ENCODE data around the gene RPS14. TPM values are rescaled to one million over a fixed set of nuclear protein-coding genes. Genes with fewer than 3 reads are reported as not detected.
"Not testable (repeated sequence)": the region's sequence is repeated elsewhere in the genome, so short reads cannot be mapped to it uniquely, and the experiment has no call there.

Gene RPS14
- total RNA-seq, 1 donor from 2014 or later = 2,567 TPM

GRCh38 chr5:150464554-150465012 lies 15.0 kb upstream of the RPS14 start:
- no peaks in the 10 kb centered on the region for H3K9me3 Mint-ChIP-seq
- H3K27ac Mint-ChIP-seq = no peak overlapping the region
- no peaks in the 10 kb centered on the region for H3K27me3 Mint-ChIP-seq
- DNase-seq = no peak
- no peak overlapping the region for H3K4me3 Mint-ChIP-seq
- no peaks in the 10 kb centered on the region for H3K36me3 Mint-ChIP-seq (ENCODE audit: low read depth)
- H3K4me1 Mint-ChIP-seq = peaks cover 8% of the 10 kb centered on the region
- intact Hi-C loops (cut with micrococcal nuclease) = no loop called here

DNA sequence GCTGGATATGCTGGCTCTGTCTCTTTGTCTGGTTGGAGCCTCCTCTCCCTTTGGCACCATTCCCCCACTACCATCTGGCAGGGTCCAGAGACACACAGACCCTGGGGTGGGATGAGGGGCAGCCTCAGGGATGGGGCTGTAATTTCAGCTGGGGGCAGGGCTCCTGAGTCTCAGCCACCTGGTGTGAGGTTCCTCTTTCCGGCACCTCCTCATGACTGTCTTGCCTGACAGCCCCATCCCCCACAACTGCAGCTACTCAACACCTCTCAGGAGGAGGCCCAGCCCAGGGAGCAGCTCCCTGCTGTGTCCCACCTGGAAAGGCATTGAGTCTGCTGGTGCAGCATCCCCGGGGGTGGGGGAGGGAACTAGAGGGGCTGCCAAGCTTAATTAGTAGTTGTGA lies 11.7 kb upstream of the RPS14 start:
- no peaks in the 10 kb centered on the region for H3K36me3 Mint-ChIP-seq (ENCODE audit: low read depth)
- DNase-seq = no peak
- peaks cover 27% of the 10 kb centered on the region for H3K4me1 Mint-ChIP-seq
- intact Hi-C loops (cut with micrococcal nuclease) = no loop called here
- H3K9me3 Mint-ChIP-seq = no peaks in the 10 kb centered on the region
- H3K4me3 Mint-ChIP-seq = no peak overlapping the region
- no peak overlapping the region for H3K27ac Mint-ChIP-seq
- H3K27me3 Mint-ChIP-seq = no peaks in the 10 kb centered on the region

DNA sequence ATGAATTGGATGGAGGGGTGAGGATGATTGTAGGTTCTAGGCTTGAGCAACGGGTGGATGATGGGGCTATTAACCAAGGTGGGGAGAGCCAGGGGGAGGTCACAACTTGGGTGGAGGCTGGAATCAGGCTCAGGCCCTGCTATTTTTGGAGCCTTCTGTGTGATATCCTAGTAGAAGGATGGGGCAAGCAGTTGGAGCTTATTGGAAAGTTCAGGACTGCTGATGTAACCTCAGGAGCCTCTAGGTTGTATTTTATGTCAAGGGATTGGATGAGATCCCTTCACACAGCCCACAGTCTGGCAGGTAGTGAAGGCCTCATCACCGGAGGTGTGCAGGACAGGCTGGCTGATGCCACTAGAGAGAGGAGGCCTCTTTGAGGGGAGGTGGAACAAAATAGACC lies 11.2 kb upstream of the RPS14 start:
- peaks cover 27% of the 10 kb centered on the region for H3K4me1 Mint-ChIP-seq
- H3K4me3 Mint-ChIP-seq = no peak overlapping the region
- intact Hi-C loops (cut with micrococcal nuclease) = no loop called here
- no peaks in the 10 kb centered on the region for H3K36me3 Mint-ChIP-seq (ENCODE audit: low read depth)
- H3K27ac Mint-ChIP-seq = no peak overlapping the region
- no peaks in the 10 kb centered on the region for H3K27me3 Mint-ChIP-seq
- DNase-seq = no peak
- no peaks in the 10 kb centered on the region for H3K9me3 Mint-ChIP-seq

- H3K9me3 Mint-ChIP-seq = no peaks in the 10 kb centered on the region
- peaks cover 27% of the 10 kb centered on the region for H3K4me1 Mint-ChIP-seq
- peak overlapping the region; percentile 44 for H3K4me3 Mint-ChIP-seq
- intact Hi-C loops (cut with micrococcal nuclease) = loop anchor here (1.0 to 10.0 kb wide), 8 partner anchors 9 to 454 kb away; partner anchors contain the start of genes HMGXB3 and TIGD6
- peak overlapping the region; percentile 10 for H3K27ac Mint-ChIP-seq
- H3K36me3 Mint-ChIP-seq (ENCODE audit: low read depth) = no peaks in the 10 kb centered on the region
- H3K27me3 Mint-ChIP-seq = no peaks in the 10 kb centered on the region
- DNase-seq = peak; percentile 96
Measured at GRCh38 chr5:150458802-150459557, 9.4 kb upstream of the RPS14 start.

- no peak for DNase-seq
- intact Hi-C loops (cut with micrococcal nuclease) = loop anchor here (1.0 to 10.0 kb wide), 6 partner anchors 87 to 453 kb away; partner anchors contain the start of genes HMGXB3 and TIGD6
- H3K36me3 Mint-ChIP-seq (ENCODE audit: low read depth) = no peaks in the 10 kb centered on the region
- H3K4me3 Mint-ChIP-seq = peak overlapping the region; percentile 61
- H3K9me3 Mint-ChIP-seq = no peaks in the 10 kb centered on the region
- no peaks in the 10 kb centered on the region for H3K27me3 Mint-ChIP-seq
- peaks cover 27% of the 10 kb centered on the region for H3K4me1 Mint-ChIP-seq
- peak overlapping the region; percentile 52 for H3K27ac Mint-ChIP-seq
Measured at GRCh38 chr5:150457562-150458240, 8.2 kb upstream of the RPS14 start.

- intact Hi-C loops (cut with micrococcal nuclease) = loop anchor here (5.0 to 10.0 kb wide), 4 partner anchors 105 to 452 kb away; partner anchors contain the start of genes HMGXB3 and TIGD6
- DNase-seq = peak; percentile 69
- no peak overlapping the region for H3K4me3 Mint-ChIP-seq
- no peaks in the 10 kb centered on the region for H3K27me3 Mint-ChIP-seq
- H3K9me3 Mint-ChIP-seq = no peaks in the 10 kb centered on the region
- no peaks in the 10 kb centered on the region for H3K36me3 Mint-ChIP-seq (ENCODE audit: low read depth)
- H3K4me1 Mint-ChIP-seq = peaks cover 27% of the 10 kb centered on the region
- peak overlapping the region; percentile 43 for H3K27ac Mint-ChIP-seq
Measured at GRCh38 chr5:150457121-150457520, 7.6 kb upstream of the RPS14 start.

- H3K27me3 Mint-ChIP-seq = no peaks in the 10 kb centered on the region
- H3K27ac Mint-ChIP-seq = no peak overlapping the region
- peaks cover under 1% of the 10 kb centered on the region for H3K36me3 Mint-ChIP-seq (ENCODE audit: low read depth)
- H3K9me3 Mint-ChIP-seq = no peaks in the 10 kb centered on the region
- intact Hi-C loops (cut with micrococcal nuclease) = loop anchor here (5.0 to 10.0 kb wide), 4 partner anchors 108 to 450 kb away; partner anchors contain the start of genes HMGXB3 and TIGD6
- DNase-seq = no peak
- peaks cover 20% of the 10 kb centered on the region for H3K4me1 Mint-ChIP-seq
- no peak overlapping the region for H3K4me3 Mint-ChIP-seq
Measured at GRCh38 chr5:150454492-150455229, 5.1 kb upstream of the RPS14 start.

DNA sequence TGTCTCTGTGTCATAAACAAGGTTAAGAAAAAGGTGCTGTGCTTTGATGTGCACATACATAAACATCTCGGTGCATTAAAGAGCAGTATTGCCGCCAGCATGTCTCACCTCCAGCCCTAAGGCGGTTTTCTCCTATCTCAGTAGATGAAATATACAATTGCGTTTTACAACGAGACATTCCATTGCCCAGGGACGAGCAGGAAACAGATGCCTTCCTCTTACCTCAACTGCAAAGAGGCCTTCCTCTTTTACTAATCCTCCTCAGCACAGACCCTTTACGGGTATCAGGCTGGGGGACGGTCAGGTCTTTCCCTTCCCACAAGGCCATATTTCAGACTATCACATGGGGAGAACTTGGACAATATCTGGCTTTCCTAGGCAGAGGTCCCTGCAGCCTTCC lies 4.5 kb upstream of the RPS14 start:
- not testable (repeated sequence) for H3K27ac Mint-ChIP-seq; H3K27me3 Mint-ChIP-seq; H3K9me3 Mint-ChIP-seq; H3K36me3 Mint-ChIP-seq (ENCODE audit: low read depth); DNase-seq; H3K4me3 Mint-ChIP-seq
- intact Hi-C loops (cut with micrococcal nuclease) = loop anchor here (10.0 kb wide), 1 partner anchor 449 kb away; the partner anchor contains the start of genes HMGXB3 and TIGD6
- H3K4me1 Mint-ChIP-seq = peaks cover 14% of the 10 kb centered on the region

DNA sequence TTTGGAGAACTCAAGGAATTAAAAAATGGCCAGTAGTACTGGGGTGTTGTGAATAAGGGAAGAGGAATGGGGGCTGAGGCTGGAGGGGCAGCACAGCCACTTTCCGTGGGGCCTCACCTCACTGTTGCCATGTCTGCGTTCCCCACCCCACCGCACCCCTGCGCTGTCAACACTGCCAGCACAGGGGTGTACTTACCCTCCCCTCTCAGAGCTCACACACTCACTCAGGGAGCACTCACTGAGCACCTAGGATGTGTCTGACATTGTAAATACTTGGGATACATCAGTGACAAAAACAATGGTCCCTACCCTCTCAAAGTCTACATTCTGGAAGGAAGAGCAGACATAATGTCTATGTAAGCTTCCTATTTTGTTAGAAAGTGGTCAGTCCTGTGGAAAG lies 3.4 kb upstream of the RPS14 start:
- Mint-ChIP-seq H3K27me3 (no peaks in the 10 kb centered on the region), H3K36me3 (ENCODE audit: low read depth) (peaks cover 18% of the 10 kb centered on the region), H3K27ac (no peak overlapping the region), H3K4me3 (no peak overlapping the region), H3K4me1 (peaks cover 17% of the 10 kb centered on the region), H3K9me3 (no peaks in the 10 kb centered on the region)
- DNase-seq = no peak
- intact Hi-C loops (cut with micrococcal nuclease) = loop anchor here (10.0 kb wide), 1 partner anchor 448 kb away; the partner anchor contains the start of genes HMGXB3 and TIGD6

DNA sequence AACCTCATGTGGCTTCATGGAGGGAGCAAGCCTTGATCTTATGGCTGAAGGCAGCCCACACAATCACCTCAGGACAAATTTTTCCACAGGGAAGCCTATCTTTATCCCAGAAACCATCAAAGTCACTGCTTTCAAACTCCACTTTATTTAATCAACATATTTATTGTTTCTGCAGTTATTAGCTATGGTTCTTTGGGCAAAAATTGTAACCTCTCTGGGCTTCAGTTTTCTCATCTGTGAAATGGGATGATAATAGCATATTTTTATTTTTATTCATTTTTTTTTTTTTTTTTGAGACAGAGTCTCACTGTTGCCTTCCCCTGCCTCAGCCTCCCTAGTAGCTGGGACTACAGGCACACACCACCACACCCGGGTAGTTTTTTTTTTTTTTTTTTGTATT lies 2.1 kb upstream of the RPS14 start:
- H3K9me3 Mint-ChIP-seq = no peaks in the 10 kb centered on the region
- H3K27me3 Mint-ChIP-seq = no peaks in the 10 kb centered on the region
- intact Hi-C loops (cut with micrococcal nuclease) = loop anchor here (10.0 kb wide), 1 partner anchor 447 kb away; the partner anchor contains the start of genes HMGXB3 and TIGD6
- no peak for DNase-seq
- H3K36me3 Mint-ChIP-seq (ENCODE audit: low read depth) = peaks cover 31% of the 10 kb centered on the region
- H3K27ac Mint-ChIP-seq = no peak overlapping the region
- no peak overlapping the region for H3K4me3 Mint-ChIP-seq
- H3K4me1 Mint-ChIP-seq = peaks cover 14% of the 10 kb centered on the region

DNA sequence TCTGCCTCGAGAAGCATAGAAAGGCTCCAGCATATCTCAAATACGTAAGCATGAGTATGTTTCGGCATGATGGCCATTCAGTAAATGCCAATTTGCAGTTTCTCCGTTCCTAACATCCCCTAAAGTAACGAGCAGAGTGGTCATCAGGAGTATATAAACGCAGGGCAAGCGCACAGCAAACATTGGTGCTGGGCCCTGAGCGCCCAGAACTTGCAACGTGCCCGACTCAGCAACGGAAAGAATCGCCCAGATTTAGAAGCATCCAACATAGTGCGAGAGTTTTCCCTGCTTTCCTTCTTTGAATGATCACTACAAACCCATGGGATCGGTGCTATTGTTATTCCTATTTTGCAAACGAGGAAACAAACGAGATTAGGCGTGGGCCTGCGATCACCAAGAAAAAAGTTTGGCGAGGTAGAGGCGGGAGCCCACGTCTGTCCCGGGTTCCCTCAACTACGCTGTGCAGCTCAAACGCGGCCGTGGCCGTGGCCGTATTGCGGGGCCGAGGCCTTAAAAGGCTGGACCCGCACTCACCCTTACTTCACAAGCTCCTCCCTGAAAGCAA lies 505 bp downstream of the RPS14 start:
- peaks cover 54% of the 10 kb centered on the region for H3K36me3 Mint-ChIP-seq (ENCODE audit: low read depth)
- intact Hi-C loops (cut with micrococcal nuclease) = loop anchor here (1.0 to 5.0 kb wide), 4 partner anchors 38 to 703 kb away; partner anchors contain the start of genes RBM22 and TCOF1
- peaks cover 24% of the 10 kb centered on the region for H3K4me1 Mint-ChIP-seq
- no peaks in the 10 kb centered on the region for H3K9me3 Mint-ChIP-seq
- H3K27me3 Mint-ChIP-seq = no peaks in the 10 kb centered on the region
- DNase-seq = no peak
- peak overlapping the region; percentile 97 for H3K27ac Mint-ChIP-seq
- peak overlapping the region; percentile 93 for H3K4me3 Mint-ChIP-seq

GRCh38 chr5:150448334-150448733 lies 1.2 kb downstream of the RPS14 start:
- Mint-ChIP-seq H3K27ac (peak overlapping the region; percentile 97), H3K36me3 (ENCODE audit: low read depth) (peaks cover 61% of the 10 kb centered on the region), H3K4me1 (peaks cover 24% of the 10 kb centered on the region), H3K9me3 (no peaks in the 10 kb centered on the region), H3K27me3 (no peaks in the 10 kb centered on the region), H3K4me3 (peak overlapping the region; percentile 93)
- no peak for DNase-seq
- intact Hi-C loops (cut with micrococcal nuclease) = loop anchor here (5.0 kb wide), 1 partner anchor 704 kb away; no protein-coding TSS in a partner anchor

DNA sequence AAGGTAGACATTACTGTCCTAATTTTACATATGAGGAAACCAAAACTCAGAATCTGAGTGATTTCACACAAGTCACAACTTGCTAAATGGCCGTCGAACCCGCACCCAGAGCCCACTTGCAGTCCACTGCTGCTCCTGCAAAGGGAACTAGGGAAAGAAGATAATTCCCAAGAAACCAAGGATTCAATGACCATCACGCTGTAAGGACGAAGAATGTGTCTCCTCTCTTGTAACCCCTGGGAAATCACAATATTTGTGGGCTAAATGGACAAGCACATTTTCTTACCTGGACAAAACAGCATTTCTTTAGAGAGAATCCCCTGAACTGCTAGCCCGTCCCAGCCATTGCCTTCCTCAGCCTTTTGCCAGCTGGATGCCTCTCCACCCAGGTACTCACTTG lies 2.4 kb downstream of the RPS14 start:
- no peak for DNase-seq
- H3K9me3 Mint-ChIP-seq = no peaks in the 10 kb centered on the region
- H3K4me1 Mint-ChIP-seq = peaks cover 24% of the 10 kb centered on the region
- H3K27me3 Mint-ChIP-seq = no peaks in the 10 kb centered on the region
- peak overlapping the region; percentile 97 for H3K27ac Mint-ChIP-seq
- intact Hi-C loops (cut with micrococcal nuclease) = loop anchor here (5.0 kb wide), 1 partner anchor 705 kb away; no protein-coding TSS in a partner anchor
- H3K36me3 Mint-ChIP-seq (ENCODE audit: low read depth) = peaks cover 64% of the 10 kb centered on the region
- peak overlapping the region; percentile 93 for H3K4me3 Mint-ChIP-seq

Data from activated CD4-positive, alpha-beta T cell treated with anti-CD3 and anti-CD28 coated beads, Interleukin-2, amount 10 ng/mL, durations not matched to agents 24 days and 14 days (primary cell).